ENCODE data around the gene KIFC1. TPM values are rescaled to one million over a fixed set of nuclear protein-coding genes. Genes with fewer than 3 reads are reported as not detected.

The KIFC1 gene
- total and polyA plus RNA-seq, 9 of the 15 experiments (the other 6 are each of a cell fraction or from before 2014, with no cell fraction given) = 1.3 to 95.2 (median 76.9) TPM

DNA sequence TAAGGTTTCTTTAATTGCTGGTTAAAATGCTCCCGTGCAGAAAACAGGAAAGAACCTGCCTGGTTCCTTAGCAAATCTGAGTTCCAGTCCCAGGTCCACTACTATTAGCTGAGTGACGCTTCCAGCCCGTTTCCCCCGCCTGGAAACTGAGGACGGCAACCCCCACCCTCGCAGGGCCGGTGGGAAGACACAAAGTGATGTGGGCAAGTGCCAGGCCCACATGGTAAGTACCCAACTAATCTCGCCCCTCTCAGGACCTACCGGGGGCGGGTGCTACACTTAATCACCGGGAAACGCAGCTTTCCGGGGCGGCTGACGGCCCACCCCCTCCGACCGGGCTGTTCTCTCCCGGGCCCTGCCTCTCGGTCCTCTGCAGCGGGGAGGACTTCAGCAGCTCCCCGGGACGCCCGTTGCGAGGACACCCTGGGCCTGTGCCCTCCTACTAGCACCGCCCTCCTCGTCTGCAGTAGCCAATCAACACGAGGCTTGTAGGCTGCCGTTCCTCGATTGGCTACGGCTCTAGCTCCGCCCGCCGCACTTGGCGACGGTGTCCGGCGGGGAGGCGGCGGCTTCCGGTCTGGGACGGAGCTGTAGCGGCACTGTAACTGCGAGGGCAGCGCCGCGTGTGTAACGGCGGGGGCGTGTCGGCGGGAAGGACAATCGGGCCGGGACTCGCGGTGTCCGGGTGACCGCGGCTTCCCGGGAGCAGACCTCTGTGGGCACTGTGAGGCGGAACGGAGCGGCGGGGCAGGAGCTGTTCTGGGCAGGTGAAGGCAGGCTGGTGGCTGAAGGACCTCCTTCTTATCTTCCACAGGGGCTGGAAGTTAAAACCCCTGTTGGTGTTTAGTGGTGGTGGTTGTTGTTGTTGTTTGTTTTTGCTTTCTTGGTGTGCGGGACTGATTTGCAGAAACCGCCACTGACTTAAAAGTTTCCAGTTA is 62.7 kb downstream of the KIFC1 start, which contains the start of gene ZBTB9 (continued):
- TF ChIP-seq, protein P1, sequence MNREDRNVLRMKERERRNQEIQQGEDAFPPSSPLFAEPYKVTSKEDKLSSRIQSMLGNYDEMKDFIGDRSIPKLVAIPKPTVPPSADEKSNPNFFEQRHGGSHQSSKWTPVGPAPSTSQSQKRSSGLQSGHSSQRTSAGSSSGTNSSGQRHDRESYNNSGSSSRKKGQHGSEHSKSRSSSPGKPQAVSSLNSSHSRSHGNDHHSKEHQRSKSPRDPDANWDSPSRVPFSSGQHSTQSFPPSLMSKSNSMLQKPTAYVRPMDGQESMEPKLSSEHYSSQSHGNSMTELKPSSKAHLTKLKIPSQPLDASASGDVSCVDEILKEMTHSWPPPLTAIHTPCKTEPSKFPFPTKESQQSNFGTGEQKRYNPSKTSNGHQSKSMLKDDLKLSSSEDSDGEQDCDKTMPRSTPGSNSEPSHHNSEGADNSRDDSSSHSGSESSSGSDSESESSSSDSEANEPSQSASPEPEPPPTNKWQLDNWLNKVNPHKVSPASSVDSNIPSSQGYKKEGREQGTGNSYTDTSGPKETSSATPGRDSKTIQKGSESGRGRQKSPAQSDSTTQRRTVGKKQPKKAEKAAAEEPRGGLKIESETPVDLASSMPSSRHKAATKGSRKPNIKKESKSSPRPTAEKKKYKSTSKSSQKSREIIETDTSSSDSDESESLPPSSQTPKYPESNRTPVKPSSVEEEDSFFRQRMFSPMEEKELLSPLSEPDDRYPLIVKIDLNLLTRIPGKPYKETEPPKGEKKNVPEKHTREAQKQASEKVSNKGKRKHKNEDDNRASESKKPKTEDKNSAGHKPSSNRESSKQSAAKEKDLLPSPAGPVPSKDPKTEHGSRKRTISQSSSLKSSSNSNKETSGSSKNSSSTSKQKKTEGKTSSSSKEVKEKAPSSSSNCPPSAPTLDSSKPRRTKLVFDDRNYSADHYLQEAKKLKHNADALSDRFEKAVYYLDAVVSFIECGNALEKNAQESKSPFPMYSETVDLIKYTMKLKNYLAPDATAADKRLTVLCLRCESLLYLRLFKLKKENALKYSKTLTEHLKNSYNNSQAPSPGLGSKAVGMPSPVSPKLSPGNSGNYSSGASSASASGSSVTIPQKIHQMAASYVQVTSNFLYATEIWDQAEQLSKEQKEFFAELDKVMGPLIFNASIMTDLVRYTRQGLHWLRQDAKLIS (CRISPR knock-in tag; IDR thresholded peaks at IDR 0.05) = peak; percentile 54
- TF ChIP-seq FOXP1 (CRISPR knock-in tag; IDR thresholded peaks at IDR 0.05) = peak; percentile 85
- TF ChIP-seq JUN (IDR thresholded peaks at IDR 0.05; ENCODE audit: borderline replicate concordance, low read depth, low read length) = peak; percentile 65; the same call in 1 of the 2 replicates
- no peak for TF ChIP-seq JUN (CRISPR knock-in tag; IDR thresholded peaks at IDR 0.05; ENCODE audit: borderline replicate concordance)
- peak; percentile 79 for TF ChIP-seq E2F3 (CRISPR knock-in tag; IDR thresholded peaks at IDR 0.05)
- no peak for TF ChIP-seq ZNF324 (CRISPR knock-in tag; IDR thresholded peaks at IDR 0.05)
- peak; percentile 94 for TF ChIP-seq SAP30 (IDR thresholded peaks at IDR 0.05; ENCODE audit: borderline replicate concordance, insufficient read depth, low read depth, low read length, poor library complexity, severe bottlenecking)
- no peak for TF ChIP-seq SRSF1 (IDR thresholded peaks at IDR 0.05; ENCODE audit: low read depth, low read length)
- TF ChIP-seq, protein P2, sequence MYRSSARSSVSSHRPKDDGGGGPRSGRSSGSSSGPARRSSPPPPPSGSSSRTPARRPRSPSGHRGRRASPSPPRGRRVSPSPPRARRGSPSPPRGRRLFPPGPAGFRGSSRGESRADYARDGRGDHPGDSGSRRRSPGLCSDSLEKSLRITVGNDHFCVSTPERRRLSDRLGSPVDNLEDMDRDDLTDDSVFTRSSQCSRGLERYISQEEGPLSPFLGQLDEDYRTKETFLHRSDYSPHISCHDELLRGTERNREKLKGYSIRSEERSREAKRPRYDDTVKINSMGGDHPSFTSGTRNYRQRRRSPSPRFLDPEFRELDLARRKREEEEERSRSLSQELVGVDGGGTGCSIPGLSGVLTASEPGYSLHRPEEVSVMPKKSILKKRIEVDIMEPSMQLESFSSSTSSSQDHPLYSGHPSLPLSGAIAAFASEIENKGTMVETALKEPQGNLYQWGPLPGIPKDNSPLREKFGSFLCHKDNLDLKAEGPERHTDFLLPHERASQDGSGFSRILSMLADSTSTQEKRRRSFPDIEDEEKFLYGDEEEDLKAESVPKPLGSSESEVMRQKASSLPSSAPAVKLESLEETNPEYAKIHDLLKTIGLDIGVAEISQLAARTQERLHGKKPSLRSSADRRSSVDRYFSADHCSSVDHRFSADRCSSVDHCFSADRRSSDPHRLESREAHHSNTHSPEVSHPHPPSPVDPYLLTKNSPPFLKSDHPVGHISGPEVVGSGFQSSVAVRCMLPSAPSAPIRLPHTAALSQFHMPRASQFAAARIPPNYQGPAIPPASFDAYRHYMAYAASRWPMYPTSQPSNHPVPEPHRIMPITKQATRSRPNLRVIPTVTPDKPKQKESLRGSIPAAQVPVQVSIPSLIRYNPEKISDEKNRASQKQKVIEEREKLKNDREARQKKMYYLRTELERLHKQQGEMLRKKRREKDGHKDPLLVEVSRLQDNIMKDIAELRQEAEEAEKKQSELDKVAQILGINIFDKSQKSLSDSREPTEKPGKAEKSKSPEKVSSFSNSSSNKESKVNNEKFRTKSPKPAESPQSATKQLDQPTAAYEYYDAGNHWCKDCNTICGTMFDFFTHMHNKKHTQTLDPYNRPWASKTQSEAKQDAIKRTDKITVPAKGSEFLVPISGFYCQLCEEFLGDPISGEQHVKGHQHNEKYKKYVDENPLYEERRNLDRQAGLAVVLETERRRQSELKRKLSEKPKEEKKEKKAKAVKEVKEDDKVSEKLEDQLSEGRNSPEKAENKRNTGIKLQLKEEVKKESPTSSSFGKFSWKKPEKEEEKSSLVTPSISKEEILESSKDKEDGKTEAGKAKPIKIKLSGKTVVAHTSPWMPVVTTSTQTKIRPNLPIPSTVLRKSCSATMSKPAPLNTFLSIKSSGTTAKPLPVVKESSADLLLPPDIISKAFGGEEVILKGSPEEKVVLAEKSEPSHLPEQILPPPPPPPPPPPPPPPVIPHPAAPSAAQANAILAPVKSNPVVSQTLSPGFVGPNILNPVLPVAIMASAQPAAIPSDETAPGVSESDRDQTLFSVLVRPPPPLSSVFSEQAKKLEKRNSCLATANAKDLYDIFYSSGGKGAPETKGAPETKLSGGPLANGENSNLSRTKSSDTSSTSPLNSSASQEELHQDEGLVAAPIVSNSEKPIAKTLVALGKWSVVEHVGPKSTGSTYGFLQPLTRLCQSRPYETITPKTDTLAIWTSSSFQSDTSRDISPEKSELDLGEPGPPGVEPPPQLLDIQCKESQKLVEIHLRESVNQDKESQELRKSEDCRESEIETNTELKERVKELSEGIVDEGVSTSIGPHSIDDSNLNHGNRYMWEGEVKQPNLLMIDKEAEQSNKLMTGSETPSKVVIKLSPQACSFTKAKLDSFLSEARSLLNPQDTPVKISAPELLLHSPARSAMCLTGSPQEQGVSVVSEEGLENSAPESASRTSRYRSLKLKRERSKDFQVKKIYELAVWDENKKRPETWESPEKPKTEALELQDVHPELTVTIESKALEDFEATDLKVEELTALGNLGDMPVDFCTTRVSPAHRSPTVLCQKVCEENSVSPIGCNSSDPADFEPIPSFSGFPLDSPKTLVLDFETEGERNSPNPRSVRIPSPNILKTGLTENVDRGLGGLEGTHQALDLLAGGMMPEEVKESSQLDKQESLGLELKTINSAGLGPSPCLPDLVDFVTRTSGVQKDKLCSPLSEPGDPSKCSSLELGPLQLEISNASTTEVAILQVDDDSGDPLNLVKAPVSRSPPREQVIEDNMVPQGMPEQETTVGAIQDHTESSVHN (IDR thresholded peaks at IDR 0.05; ENCODE audit: borderline replicate concordance in 1 of 2, low read depth in 1 of 2) = no peak
- TF ChIP-seq YY1 (IDR thresholded peaks at IDR 0.05; ENCODE audit: borderline replicate concordance in 1 of 3, control insufficient read depth in 1 of 3, extremely low read depth in 1 of 3, insufficient read depth in 3 of 3, insufficient read length in 1 of 3, insufficient replicate concordance in 2 of 3, low read depth in 1 of 3, low read length in 2 of 3) = peak in 2 of 3 experiments; percentile 36 to 56
- no peak for TF ChIP-seq SRSF9 (IDR thresholded peaks at IDR 0.05; ENCODE audit: borderline replicate concordance, low read depth, low read length)
